Vagina (tissue), 2 donors: ENCODE data around the gene GFI1B.

ENCODE experiments used
- POLR2A ChIP-seq, 2 donors: fragments of 450-650 bp; IDR thresholded peaks; one replicate each; pipeline ENCODE4 v1.6.1; 2017; ENCODE audit warnings: antibody characterized with exemption in 2 of 2, mild to moderate bottlenecking in 2 of 2, moderate library complexity in 2 of 2
- TF ChIP-seq, protein P1 (sequence below), 3 experiments: fragments of 450-650 bp in 2 of 3; fragments of 200-600 bp in 1 of 3; sonication (generic) in 1 of 3; IDR thresholded peaks; one replicate each; pipeline ENCODE4 v1.5.1; 2017 to 2019; ENCODE audit warnings: antibody characterized with exemption in 3 of 3, mild to moderate bottlenecking in 2 of 3, moderate library complexity in 2 of 3

DNA sequence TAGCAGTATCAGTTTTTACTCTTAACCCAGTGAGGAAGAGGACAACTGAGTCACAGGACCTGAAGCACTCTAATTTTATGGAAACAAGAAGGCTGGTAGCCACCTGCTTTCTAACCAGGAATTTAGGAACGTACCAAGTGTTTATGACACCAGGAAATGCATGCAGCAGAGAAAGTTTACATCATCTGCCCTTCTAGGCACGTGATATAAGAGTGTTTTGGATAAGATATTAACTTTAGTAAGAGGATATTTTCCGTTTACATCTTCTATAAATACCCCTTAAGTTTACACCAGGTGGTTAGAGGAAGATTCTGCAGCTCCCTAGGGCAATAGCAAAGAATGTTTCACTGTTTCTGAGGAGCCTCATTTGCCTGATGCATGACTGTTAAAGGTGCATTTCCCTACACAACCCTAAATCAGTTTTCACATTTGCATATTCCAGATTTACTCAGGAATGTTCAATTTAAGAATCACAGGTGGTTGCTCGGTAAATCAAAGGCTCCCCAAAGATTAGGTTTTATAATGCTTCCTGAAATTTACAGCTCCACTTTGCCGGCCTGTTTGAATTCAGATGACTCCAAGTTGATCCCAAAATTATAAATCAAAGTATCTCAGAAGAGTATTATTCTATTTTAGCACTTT lies 35.8 kb upstream of the GFI1B start:
- TF ChIP-seq, protein P1, sequence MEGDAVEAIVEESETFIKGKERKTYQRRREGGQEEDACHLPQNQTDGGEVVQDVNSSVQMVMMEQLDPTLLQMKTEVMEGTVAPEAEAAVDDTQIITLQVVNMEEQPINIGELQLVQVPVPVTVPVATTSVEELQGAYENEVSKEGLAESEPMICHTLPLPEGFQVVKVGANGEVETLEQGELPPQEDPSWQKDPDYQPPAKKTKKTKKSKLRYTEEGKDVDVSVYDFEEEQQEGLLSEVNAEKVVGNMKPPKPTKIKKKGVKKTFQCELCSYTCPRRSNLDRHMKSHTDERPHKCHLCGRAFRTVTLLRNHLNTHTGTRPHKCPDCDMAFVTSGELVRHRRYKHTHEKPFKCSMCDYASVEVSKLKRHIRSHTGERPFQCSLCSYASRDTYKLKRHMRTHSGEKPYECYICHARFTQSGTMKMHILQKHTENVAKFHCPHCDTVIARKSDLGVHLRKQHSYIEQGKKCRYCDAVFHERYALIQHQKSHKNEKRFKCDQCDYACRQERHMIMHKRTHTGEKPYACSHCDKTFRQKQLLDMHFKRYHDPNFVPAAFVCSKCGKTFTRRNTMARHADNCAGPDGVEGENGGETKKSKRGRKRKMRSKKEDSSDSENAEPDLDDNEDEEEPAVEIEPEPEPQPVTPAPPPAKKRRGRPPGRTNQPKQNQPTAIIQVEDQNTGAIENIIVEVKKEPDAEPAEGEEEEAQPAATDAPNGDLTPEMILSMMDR (IDR thresholded peaks at IDR 0.05), result no peak
- TF ChIP-seq POLR2A (IDR thresholded peaks at IDR 0.05), result no peak
